Measurements from ENCODE around the gene TBC1D9B. TPM values are rescaled to one million over a fixed set of nuclear protein-coding genes. Genes with fewer than 3 reads are reported as not detected.

Gene TBC1D9B
- total RNA-seq, 4 donors from 2014 or later = 115 to 210 (median 168) TPM

GRCh38 chr5:179819296-179820126 lies 88.2 kb downstream of the TBC1D9B start:
- 10 to 21% methylated on average over 17 to 23 of the region's 26 CpGs for WGBS, 2 donors
- Histone ChIP-seq H3K27me3 (no peaks in the 10 kb centered on the region), H3K4me3 (peak overlapping the region; percentile 80 to 88 (median 86)), H3K9me3 (no peaks in the 10 kb centered on the region), H3K36me3 (peaks cover 4 to 33% (median 6%) of the 10 kb centered on the region in 3 donors), H3K27ac (peak overlapping the region; percentile 95 to 100 (median 98)), H3K4me1 (peaks cover 0 to 66% (median 56%) of the 10 kb centered on the region in 4 donors)
- peak; percentile 50 to 51 for DNase-seq (ENCODE audit: low spot score in 2 of 2)
- peak in 1 of 2 donors; percentile 11 for TF ChIP-seq POLR2A (IDR thresholded peaks at IDR 0.05)
- TF ChIP-seq EP300 (IDR thresholded peaks at IDR 0.05) = no peak
- no peak for TF ChIP-seq CTCF (IDR thresholded peaks at IDR 0.05)

- peak; percentile 91 to 94 for DNase-seq (ENCODE audit: low spot score in 2 of 2)
- H3K9me3 ChIP-seq = no peaks in the 10 kb centered on the region
- H3K36me3 ChIP-seq = peaks cover 4 to 33% (median 4%) of the 10 kb centered on the region in 3 donors
- H3K4me3 ChIP-seq = peak overlapping the region; percentile 80 to 88 (median 86)
- H3K27me3 ChIP-seq = no peaks in the 10 kb centered on the region
- TF ChIP-seq POLR2A (IDR thresholded peaks at IDR 0.05) (peak; percentile 34 to 75), EP300 (IDR thresholded peaks at IDR 0.05) (peak; percentile 99 to 100), CTCF (IDR thresholded peaks at IDR 0.05) (peak in 2 of 5 experiments; percentile 16 to 51)
- 1% methylated on average over 28 to 31 of the region's 35 CpGs for WGBS, 2 donors
- peak overlapping the region; percentile 95 to 100 (median 98) for H3K27ac ChIP-seq
- H3K4me1 ChIP-seq = peaks cover 0 to 59% (median 50%) of the 10 kb centered on the region in 4 donors
Measured at GRCh38 chr5:179818746-179819295, 88.9 kb downstream of the TBC1D9B start.

GRCh38 chr5:179817890-179818745 lies 89.6 kb downstream of the TBC1D9B start:
- H3K36me3 ChIP-seq = peaks cover 0 to 33% (median 4%) of the 10 kb centered on the region in 3 donors
- DNase-seq (ENCODE audit: low spot score in 2 of 2) = no peak
- H3K4me1 ChIP-seq = peaks cover 0 to 52% (median 44%) of the 10 kb centered on the region in 4 donors
- no peaks in the 10 kb centered on the region for H3K27me3 ChIP-seq
- TF ChIP-seq CTCF (IDR thresholded peaks at IDR 0.05) = no peak
- no peak for TF ChIP-seq POLR2A (IDR thresholded peaks at IDR 0.05)
- TF ChIP-seq EP300 (IDR thresholded peaks at IDR 0.05) = no peak
- H3K4me3 ChIP-seq = peak overlapping the region; percentile 80 to 88 (median 86)
- WGBS, 2 donors = 48 to 49% methylated on average over 12 to 14 of the region's 14 CpGs
- peak overlapping the region; percentile 95 to 100 (median 98) for H3K27ac ChIP-seq
- H3K9me3 ChIP-seq = no peaks in the 10 kb centered on the region

GRCh38 chr5:179817470-179817840 lies 90.2 kb downstream of the TBC1D9B start:
- Histone ChIP-seq H3K4me1 (peaks cover 0 to 45% (median 38%) of the 10 kb centered on the region in 4 donors), H3K9me3 (no peaks in the 10 kb centered on the region), H3K4me3 (peak overlapping the region; percentile 41 to 65 (median 50)), H3K36me3 (peaks cover 0 to 34% (median under 1%) of the 10 kb centered on the region in 3 donors), H3K27me3 (no peaks in the 10 kb centered on the region), H3K27ac (peak overlapping the region; percentile 76 to 100 (median 87))
- WGBS, 2 donors = 73 to 83% methylated on average over 8 of the region's 8 CpGs
- no peak for DNase-seq (ENCODE audit: low spot score in 2 of 2)
- TF ChIP-seq EP300 (IDR thresholded peaks at IDR 0.05) (no peak), CTCF (IDR thresholded peaks at IDR 0.05) (no peak), POLR2A (IDR thresholded peaks at IDR 0.05) (no peak)
